OCI-LY3 (cell line): ENCODE measurements around the gene EHF.

Source experiments
- EZH2phosphoT487 ChIP-seq: fragments of 200-600 bp; shearing (Covaris generic); IDR thresholded peaks from 2 replicates; pipeline ENCODE4 v1.6.1; 2018; ENCODE audit warnings: antibody characterized with exemption, mixed run types, low read depth
- TF ChIP-seq, protein P1 (sequence below): fragments of 200-600, 300-600 bp; sonication (generic); IDR thresholded peaks from 2 replicates; pipeline ENCODE4 v1.5.1; 2014; ENCODE audit warnings: antibody characterized with exemption, low read length, low read depth

- TF ChIP-seq, protein P1, sequence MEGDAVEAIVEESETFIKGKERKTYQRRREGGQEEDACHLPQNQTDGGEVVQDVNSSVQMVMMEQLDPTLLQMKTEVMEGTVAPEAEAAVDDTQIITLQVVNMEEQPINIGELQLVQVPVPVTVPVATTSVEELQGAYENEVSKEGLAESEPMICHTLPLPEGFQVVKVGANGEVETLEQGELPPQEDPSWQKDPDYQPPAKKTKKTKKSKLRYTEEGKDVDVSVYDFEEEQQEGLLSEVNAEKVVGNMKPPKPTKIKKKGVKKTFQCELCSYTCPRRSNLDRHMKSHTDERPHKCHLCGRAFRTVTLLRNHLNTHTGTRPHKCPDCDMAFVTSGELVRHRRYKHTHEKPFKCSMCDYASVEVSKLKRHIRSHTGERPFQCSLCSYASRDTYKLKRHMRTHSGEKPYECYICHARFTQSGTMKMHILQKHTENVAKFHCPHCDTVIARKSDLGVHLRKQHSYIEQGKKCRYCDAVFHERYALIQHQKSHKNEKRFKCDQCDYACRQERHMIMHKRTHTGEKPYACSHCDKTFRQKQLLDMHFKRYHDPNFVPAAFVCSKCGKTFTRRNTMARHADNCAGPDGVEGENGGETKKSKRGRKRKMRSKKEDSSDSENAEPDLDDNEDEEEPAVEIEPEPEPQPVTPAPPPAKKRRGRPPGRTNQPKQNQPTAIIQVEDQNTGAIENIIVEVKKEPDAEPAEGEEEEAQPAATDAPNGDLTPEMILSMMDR, result no peak
- TF ChIP-seq EZH2phosphoT487, result no peak
Measured at GRCh38 chr11:34659096-34659733, 38.3 kb downstream of the EHF start.
